ENCODE data around the gene PSME1. TPM values are rescaled to one million over a fixed set of nuclear protein-coding genes. Genes with fewer than 3 reads are reported as not detected.
A peak's percentile ranks its signal among the peaks of the same experiment; 100 is the strongest.

The PSME1 gene
- total and polyA plus RNA-seq, 2 of the 13 experiments (the other 11 are each of a cell fraction or from before 2014, with no cell fraction given), result 159 to 608 TPM

GRCh38 chr14:24113801-24114531 is 22.0 kb upstream of the PSME1 start (continued):
- TF ChIP-seq ZNF512B (CRISPR knock-in tag; IDR thresholded peaks at IDR 0.05; ENCODE audit: borderline replicate concordance), result no peak
- TF ChIP-seq ETS1 (CRISPR knock-in tag; IDR thresholded peaks at IDR 0.05), result peak; percentile 97
- TF ChIP-seq CTCF (CRISPR knock-in tag; IDR thresholded peaks at IDR 0.05), result peak; percentile 63
- no peak for TF ChIP-seq SCMH1 (CRISPR knock-in tag; IDR thresholded peaks at IDR 0.05; ENCODE audit: borderline replicate concordance)
- TF ChIP-seq ZFP90 (CRISPR knock-in tag; IDR thresholded peaks at IDR 0.05; ENCODE audit: borderline replicate concordance), result peak; percentile 98
- TF ChIP-seq DNMT1 (CRISPR knock-in tag; IDR thresholded peaks at IDR 0.05), result 0 out of 2 replicates have a peak, but pooled peaks have one; percentile 23
- peak; percentile 96; the same call in 1 of the 2 replicates for TF ChIP-seq ZNF570 (CRISPR knock-in tag; IDR thresholded peaks at IDR 0.05; ENCODE audit: borderline replicate concordance)
- TF ChIP-seq HDAC1 (CRISPR knock-in tag; IDR thresholded peaks at IDR 0.05), result no peak
- peak; percentile 99 for TF ChIP-seq DPF2 (CRISPR knock-in tag; IDR thresholded peaks at IDR 0.05; ENCODE audit: borderline replicate concordance, low read depth)
- TF ChIP-seq ZNF264 (CRISPR knock-in tag; IDR thresholded peaks at IDR 0.05), result peak; percentile 97
- TF ChIP-seq NCOA2 (CRISPR knock-in tag; IDR thresholded peaks at IDR 0.05), result peak; percentile 97
- TF ChIP-seq MYNN (CRISPR knock-in tag; IDR thresholded peaks at IDR 0.05; ENCODE audit: low read depth), result peak; percentile 48; the same call in 1 of the 2 replicates
- peak; percentile 98 for TF ChIP-seq ZNF331 (CRISPR knock-in tag; IDR thresholded peaks at IDR 0.05)
- no peak for TF ChIP-seq RFX1 (IDR thresholded peaks at IDR 0.05)
- peak; percentile 99 for TF ChIP-seq SALL2 (CRISPR knock-in tag; IDR thresholded peaks at IDR 0.05)
- no peak for TF ChIP-seq ZBTB2 (CRISPR knock-in tag; IDR thresholded peaks at IDR 0.05; ENCODE audit: low read depth)
- peak; percentile 10; the same call in 1 of the 2 replicates for TF ChIP-seq DMTF1 (CRISPR knock-in tag; IDR thresholded peaks at IDR 0.05)
- TF ChIP-seq ZBTB42 (CRISPR knock-in tag; IDR thresholded peaks at IDR 0.05), result peak; percentile 85; the same call in 1 of the 2 replicates

All from HepG2 (cell line).